PC-3 (cell line): ENCODE data around the gene ARHGAP24.

Experiments
- CTCF ChIP-seq: fragments of 300-600 bp; sonication (generic); conservative IDR thresholded peaks from 2 replicates; pipeline ENCODE4 v1.5.1; 2017; ENCODE audit warnings: antibody characterized with exemption, low read depth, mild to moderate bottlenecking, low read length
- EZH2 ChIP-seq: fragments of 300-600 bp; sonication (generic); IDR thresholded peaks from one replicate; pipeline ENCODE4 v1.6.1; 2017; ENCODE audit warnings: antibody characterized with exemption, mild to moderate bottlenecking, low read length; ENCODE audit not compliant: unreplicated experiment
- EZH2phosphoT487 ChIP-seq: fragments of 300-600 bp; sonication (generic); IDR thresholded peaks from 2 replicates; pipeline ENCODE4 v1.6.1; 2018; ENCODE audit warnings: mild to moderate bottlenecking, antibody characterized with exemption, low read length, borderline replicate concordance

DNA sequence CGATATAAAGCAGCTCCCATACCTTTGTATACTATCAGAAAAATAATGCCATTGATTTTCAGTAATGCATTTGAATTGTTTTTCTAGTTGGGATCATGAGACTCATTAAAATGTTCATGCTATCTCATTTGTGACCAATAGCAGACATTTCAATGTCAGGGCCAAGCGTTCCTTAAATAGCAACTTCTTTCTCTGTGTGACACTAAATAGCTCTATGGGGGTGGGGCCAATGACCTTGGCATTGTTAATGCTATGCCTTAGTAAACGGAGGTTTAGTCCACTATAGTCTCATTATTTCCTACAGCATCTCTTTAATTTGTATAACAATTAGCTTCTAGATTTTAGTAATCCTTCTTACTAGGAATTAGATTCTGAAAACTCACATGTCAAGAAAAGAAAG, 48.6 kb upstream of the ARHGAP24 start:
- TF ChIP-seq CTCF (no peak), EZH2 (no peak), EZH2phosphoT487 (no peak)
